Fibroblast of the conjunctiva (primary cell): ENCODE measurements around the gene C10orf62.
"Not testable (repeated sequence)": the region's sequence is repeated elsewhere in the genome, so short reads cannot be mapped to it uniquely, and the experiment has no call there.

ENCODE experiments used
- DNase-seq: peaks from one replicate; pipeline ENCODE4 v3.0.0-alpha.2; 2010; ENCODE audit warnings: low read depth

C10orf62 gene

GRCh38 chr10:97566336-97566996 is 23.1 kb upstream of the C10orf62 start:
- DNase-seq = no peak

GRCh38 chr10:97567891-97568290 is 21.6 kb upstream of the C10orf62 start:
- DNase-seq = no peak

- no peak for DNase-seq
These were observed 19.3 kb upstream of the C10orf62 start for GRCh38 chr10:97570146-97570788.

GRCh38 chr10:97570789-97571471 is 18.6 kb upstream of the C10orf62 start:
- DNase-seq = no peak

GRCh38 chr10:97571622-97572021 is 17.9 kb upstream of the C10orf62 start:
- no peak for DNase-seq

GRCh38 chr10:97572214-97572989 is 17.1 kb upstream of the C10orf62 start, which contains the start of gene ANKRD2:
Gene ANKRD2, plus strand, starts transcription at chr10:97572779. Its CDS starts 10 bp downstream, at chr10:97572789.
- peak; percentile 74 for DNase-seq

- DNase-seq = no peak
These were observed 16.5 kb upstream of the C10orf62 start for GRCh38 chr10:97573021-97573420.

- no peak for DNase-seq
These were observed 15.8 kb upstream of the C10orf62 start for GRCh38 chr10:97573672-97574071.

GRCh38 chr10:97574374-97575126 is 15.0 kb upstream of the C10orf62 start:
- peak; percentile 27 for DNase-seq

GRCh38 chr10:97575127-97575668 is 14.3 kb upstream of the C10orf62 start:
- DNase-seq = no peak

- not testable (repeated sequence) for DNase-seq
These were observed 13.0 kb upstream of the C10orf62 start for GRCh38 chr10:97576487-97576886.

GRCh38 chr10:97577701-97578100 is 11.8 kb upstream of the C10orf62 start:
- no peak for DNase-seq

- DNase-seq = no peak
These were observed 11.2 kb upstream of the C10orf62 start for GRCh38 chr10:97578171-97578844.

GRCh38 chr10:97580421-97581367 is 8.8 kb upstream of the C10orf62 start:
- no peak for DNase-seq

GRCh38 chr10:97582169-97582568 is 7.4 kb upstream of the C10orf62 start:
- DNase-seq = no peak

GRCh38 chr10:97583476-97583875 is 6.0 kb upstream of the C10orf62 start:
- no peak for DNase-seq

- DNase-seq = peak; percentile 65
These were observed 5.3 kb upstream of the C10orf62 start, which contains the start of gene HOGA1 for GRCh38 chr10:97584060-97584797. Gene HOGA1, plus strand, starts transcription at chr10:97584389. Its CDS starts 315 bp downstream, at chr10:97584704.

- no peak for DNase-seq
These were observed 4.6 kb upstream of the C10orf62 start for GRCh38 chr10:97584798-97585438.
